Liver (tissue), 3 donors: ENCODE measurements around the gene CAPZA3.

ENCODE experiments used
- CTCF ChIP-seq: fragments of 150-350 bp; IDR thresholded peaks from 2 replicates; pipeline ENCODE4 v1.5.1; 2017; ENCODE audit warnings: improper control_type of control experiment, low read depth, low read length; ENCODE audit not compliant: missing input control
- TAF1 ChIP-seq: conservative IDR thresholded peaks from 2 replicates; pipeline ENCODE4 v1.6.1; 2016; ENCODE audit warnings: antibody characterized with exemption, mild to moderate bottlenecking
- donor health status: healthy.
- donor health status: healthy.

- TF ChIP-seq CTCF (no peak), TAF1 (no peak)
These were observed 31.1 kb upstream of the CAPZA3 start for GRCh38 chr12:18706798-18707197.
